GM12801 (cell line): ENCODE data around the gene FNDC3B.

Experiments used
- TF ChIP-seq, protein P1 (sequence below): IDR thresholded peaks from one replicate; pipeline ENCODE4 v1.5.1; 2011; ENCODE audit warnings: control low read depth; ENCODE audit not compliant: insufficient read length; ENCODE audit errors: extremely low read depth

Gene FNDC3B

DNA sequence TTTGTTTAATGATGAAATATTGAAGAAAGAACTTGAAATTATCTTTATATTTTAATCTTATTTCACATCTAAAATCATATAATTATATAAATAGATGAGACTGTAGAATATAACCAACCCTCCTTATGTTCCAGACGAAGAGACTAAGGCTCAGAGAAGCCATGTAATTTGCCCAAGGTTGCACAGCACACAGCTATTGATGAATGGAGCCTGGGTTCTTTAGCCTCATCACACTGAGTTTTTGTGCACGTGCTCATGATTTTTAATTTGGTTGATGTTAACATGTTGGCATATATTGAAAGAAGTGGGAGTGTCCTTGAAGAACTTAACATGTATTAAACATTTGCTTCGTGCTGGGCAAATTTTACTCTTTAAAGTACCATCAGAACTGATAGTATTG lies 151.6 kb downstream of the FNDC3B start:
- TF ChIP-seq, protein P1, sequence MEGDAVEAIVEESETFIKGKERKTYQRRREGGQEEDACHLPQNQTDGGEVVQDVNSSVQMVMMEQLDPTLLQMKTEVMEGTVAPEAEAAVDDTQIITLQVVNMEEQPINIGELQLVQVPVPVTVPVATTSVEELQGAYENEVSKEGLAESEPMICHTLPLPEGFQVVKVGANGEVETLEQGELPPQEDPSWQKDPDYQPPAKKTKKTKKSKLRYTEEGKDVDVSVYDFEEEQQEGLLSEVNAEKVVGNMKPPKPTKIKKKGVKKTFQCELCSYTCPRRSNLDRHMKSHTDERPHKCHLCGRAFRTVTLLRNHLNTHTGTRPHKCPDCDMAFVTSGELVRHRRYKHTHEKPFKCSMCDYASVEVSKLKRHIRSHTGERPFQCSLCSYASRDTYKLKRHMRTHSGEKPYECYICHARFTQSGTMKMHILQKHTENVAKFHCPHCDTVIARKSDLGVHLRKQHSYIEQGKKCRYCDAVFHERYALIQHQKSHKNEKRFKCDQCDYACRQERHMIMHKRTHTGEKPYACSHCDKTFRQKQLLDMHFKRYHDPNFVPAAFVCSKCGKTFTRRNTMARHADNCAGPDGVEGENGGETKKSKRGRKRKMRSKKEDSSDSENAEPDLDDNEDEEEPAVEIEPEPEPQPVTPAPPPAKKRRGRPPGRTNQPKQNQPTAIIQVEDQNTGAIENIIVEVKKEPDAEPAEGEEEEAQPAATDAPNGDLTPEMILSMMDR = no peak

DNA sequence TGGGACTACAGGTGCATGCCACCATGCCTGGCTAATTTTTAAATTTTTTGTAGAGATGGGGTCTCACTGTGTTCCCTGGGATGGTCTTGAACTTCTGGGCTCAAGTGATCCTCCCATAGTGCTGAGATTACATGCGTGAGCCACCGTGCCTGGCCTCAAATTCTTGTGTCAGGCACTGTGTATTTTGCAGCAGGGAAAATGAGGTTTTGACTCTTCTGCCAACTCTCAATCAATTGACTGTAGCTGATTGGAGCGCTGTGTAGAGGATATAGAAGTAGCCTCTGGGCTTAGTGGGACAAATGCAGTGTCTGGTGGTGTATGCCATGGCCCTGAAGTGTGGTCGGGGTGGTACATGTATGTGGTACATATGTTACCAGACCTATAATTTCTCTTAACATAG lies 152.3 kb downstream of the FNDC3B start:
- TF ChIP-seq, protein P1 = no peak

DNA sequence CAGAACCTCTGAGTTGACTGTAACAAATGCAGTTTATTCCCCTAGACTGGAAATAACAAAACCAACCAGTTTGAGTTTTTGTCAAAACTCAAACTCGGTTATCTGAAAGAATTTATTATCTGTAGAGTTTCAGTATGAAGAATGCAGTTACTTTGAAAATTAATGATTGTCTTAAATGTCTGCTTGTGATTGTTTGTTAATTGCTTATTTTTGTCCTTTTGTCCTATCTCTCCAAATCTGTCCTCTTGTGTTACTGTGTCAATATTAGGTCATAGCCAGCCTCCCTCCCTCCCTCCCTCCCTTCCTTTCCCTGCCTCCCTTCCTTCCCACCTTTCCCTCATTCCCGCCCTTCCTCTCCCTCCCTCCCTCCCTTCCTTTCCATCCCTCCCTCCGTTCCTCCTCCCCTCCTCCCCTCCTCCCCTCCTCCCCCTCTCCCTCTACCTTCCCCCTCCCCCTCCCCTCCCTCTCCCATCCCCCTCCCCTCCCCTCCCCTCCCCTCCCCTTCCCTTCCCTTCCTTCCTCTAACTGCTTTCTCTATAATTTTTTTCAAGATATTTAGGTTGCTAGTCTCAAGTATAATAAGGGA lies 153.5 kb downstream of the FNDC3B start:
- TF ChIP-seq, protein P1 = no peak

DNA sequence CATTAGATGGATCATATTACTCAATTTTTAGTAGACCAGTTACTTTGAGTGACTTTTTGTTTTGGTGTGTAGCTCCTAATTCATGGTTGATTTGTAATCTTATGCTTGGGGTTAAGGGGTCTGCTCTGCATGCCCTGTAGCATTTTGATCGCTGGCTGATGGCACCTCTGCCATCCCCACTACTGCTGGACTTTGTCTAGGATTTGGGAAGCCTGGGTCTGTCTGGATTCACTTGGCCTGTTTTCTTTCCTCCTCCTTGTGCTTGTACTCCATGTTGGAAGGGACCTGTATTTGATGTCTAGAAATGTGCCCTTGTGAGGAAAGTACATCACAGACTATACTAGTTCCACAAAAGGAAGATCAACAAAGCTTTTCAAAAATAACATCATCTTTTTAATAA lies 154.1 kb downstream of the FNDC3B start:
- TF ChIP-seq, protein P1 = no peak

DNA sequence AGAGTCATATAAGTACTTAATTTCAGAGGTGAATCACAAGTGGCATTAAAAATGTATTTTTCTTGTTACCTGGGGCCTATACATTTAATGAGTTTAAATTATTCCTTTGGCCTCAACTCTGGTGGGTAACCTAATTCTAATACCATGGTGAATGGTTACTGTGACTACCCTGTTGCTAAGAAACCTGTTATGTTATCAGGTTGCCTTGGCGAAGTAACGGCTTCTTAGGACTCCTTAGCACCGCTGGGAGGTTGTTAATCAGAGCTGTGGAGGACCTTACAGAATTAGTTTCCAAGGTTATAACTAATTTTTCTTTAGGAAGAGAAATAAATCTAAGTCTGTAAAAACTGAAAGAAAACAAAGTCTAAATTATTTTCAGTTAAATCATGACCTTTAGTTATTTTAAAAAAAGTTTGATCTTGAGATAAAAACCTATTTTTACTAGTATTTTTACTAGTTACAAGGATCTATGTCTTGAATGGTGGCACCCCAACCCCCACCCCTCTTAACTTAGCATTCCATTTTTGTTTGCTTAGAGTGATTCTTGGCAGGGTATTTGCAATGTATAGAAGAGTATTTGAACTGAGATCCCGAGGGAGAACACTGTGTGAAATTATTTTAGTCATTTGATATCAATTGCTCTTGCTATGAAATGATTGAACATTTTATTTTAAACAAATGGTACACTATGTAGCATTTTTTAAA lies 155.5 kb downstream of the FNDC3B start:
- TF ChIP-seq, protein P1 = no peak

DNA sequence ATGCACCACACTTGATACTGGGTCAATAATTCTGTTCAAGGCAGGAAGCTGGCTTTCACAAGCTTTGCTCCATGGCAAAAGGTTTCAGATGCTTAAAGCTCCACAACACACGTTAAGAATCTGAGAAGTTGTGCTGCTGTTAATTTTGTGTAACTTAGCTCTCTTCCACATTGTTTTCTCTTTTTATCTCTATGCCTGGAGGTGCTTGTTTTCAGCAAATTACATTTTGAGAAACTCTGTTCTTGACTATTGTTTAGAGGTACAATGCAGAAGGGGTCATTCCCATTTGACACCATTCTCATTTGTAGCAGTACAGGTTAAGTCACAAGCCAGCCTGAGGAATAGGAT lies 156.0 kb downstream of the FNDC3B start:
- TF ChIP-seq, protein P1 = no peak

DNA sequence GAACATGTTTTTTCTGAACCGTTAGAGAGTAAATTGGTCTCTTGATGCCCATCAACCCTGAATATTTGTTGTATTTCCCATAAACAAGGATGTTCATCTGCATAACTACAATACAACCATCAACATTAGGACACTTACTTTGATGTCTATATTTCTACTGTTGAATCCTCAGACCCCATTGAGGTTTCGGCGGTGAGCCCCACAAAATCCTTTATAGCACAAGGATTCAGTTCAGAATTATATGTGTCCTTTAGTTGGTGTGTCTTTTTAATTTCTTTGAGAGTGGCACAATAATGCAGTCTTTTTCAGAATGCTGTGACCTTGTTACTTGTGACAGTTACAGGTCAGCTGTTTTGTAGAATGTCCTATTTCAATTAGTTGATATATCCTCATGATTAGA lies 158.0 kb downstream of the FNDC3B start:
- TF ChIP-seq, protein P1 = no peak
